A549 (cell line): Measurements from ENCODE around the gene LTV1.

Experiments
- CHD2 ChIP-seq: fragments of 150-350 bp; IDR thresholded peaks from 2 replicates; pipeline ENCODE4 v1.6.1; 2014; ENCODE audit warnings: low read length; ENCODE audit not compliant: partially characterized antibody
- POLR2A ChIP-seq: IDR thresholded peaks from 2 replicates; pipeline ENCODE4 v1.6.1; 2012; ENCODE audit warnings: mild to moderate bottlenecking, low read length
- SMC3 ChIP-seq: fragments of >200 bp; sonication (Bioruptor Twin); formaldehyde crosslinking; IDR thresholded peaks from 3 replicates; pipeline ENCODE4 v1.6.1; 2018; ENCODE audit warnings: inconsistent platforms
- TF ChIP-seq, protein P1 (sequence below): fragments of >200 bp; sonication (Bioruptor Twin); formaldehyde crosslinking; IDR thresholded peaks from 3 replicates; pipeline ENCODE4 v1.5.1; 2016
- TF ChIP-seq, protein P2 (sequence below): fragments of 200-600 bp; sonication (generic); IDR thresholded peaks from 2 replicates; pipeline ENCODE4 v1.6.1; 2016; ENCODE audit warnings: antibody characterized with exemption, mild to moderate bottlenecking, moderate library complexity

DNA sequence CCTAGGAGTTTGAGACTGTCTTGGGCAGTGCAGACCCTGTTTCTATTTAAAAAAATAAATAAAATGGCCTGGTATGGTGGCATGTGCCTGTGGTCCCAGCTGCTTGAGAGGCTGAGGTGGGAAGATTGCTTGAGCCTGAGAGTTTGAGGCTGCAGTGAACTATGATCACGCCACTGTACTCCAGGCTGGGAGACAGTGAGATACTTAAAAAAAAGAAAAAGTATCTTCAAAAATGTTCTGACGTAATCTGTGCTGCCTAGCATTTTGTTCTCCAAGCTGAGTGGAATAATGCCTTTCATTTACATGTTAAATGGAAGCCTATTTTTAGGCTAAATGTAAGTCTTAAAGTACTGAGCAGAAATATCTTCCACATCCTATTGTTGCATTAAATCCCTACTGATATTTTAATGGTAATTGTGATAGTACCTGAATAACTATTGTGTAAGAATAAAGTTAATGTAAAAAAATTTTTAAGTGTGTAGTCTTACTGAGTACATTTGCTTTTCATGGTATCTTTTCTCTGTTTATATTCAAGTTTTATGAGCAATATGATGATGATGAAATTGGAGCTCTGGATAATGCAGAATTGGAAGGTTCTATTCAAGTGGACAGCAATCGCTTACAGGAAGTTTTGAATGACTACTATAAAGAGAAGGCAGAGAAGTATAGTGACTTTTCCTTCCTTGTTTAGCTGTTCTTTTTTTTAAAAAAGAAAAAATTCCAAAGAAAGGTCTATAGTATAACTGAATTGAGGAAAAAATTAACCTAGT, 16.9 kb downstream of the LTV1 start:
- TF ChIP-seq, protein P1, sequence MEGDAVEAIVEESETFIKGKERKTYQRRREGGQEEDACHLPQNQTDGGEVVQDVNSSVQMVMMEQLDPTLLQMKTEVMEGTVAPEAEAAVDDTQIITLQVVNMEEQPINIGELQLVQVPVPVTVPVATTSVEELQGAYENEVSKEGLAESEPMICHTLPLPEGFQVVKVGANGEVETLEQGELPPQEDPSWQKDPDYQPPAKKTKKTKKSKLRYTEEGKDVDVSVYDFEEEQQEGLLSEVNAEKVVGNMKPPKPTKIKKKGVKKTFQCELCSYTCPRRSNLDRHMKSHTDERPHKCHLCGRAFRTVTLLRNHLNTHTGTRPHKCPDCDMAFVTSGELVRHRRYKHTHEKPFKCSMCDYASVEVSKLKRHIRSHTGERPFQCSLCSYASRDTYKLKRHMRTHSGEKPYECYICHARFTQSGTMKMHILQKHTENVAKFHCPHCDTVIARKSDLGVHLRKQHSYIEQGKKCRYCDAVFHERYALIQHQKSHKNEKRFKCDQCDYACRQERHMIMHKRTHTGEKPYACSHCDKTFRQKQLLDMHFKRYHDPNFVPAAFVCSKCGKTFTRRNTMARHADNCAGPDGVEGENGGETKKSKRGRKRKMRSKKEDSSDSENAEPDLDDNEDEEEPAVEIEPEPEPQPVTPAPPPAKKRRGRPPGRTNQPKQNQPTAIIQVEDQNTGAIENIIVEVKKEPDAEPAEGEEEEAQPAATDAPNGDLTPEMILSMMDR, result no peak
- TF ChIP-seq CHD2 (no peak), POLR2A (no peak), SMC3 (no peak)
- TF ChIP-seq, protein P2, sequence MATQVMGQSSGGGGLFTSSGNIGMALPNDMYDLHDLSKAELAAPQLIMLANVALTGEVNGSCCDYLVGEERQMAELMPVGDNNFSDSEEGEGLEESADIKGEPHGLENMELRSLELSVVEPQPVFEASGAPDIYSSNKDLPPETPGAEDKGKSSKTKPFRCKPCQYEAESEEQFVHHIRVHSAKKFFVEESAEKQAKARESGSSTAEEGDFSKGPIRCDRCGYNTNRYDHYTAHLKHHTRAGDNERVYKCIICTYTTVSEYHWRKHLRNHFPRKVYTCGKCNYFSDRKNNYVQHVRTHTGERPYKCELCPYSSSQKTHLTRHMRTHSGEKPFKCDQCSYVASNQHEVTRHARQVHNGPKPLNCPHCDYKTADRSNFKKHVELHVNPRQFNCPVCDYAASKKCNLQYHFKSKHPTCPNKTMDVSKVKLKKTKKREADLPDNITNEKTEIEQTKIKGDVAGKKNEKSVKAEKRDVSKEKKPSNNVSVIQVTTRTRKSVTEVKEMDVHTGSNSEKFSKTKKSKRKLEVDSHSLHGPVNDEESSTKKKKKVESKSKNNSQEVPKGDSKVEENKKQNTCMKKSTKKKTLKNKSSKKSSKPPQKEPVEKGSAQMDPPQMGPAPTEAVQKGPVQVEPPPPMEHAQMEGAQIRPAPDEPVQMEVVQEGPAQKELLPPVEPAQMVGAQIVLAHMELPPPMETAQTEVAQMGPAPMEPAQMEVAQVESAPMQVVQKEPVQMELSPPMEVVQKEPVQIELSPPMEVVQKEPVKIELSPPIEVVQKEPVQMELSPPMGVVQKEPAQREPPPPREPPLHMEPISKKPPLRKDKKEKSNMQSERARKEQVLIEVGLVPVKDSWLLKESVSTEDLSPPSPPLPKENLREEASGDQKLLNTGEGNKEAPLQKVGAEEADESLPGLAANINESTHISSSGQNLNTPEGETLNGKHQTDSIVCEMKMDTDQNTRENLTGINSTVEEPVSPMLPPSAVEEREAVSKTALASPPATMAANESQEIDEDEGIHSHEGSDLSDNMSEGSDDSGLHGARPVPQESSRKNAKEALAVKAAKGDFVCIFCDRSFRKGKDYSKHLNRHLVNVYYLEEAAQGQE, result no peak
